DOHH2 (cell line): ENCODE measurements around the gene TMEM164.

Experiments used
- H3F3A ChIP-seq: fragments of 200-600 bp; sonication (generic), shearing (Covaris generic); 2 replicates; pipeline ENCODE4 v1.6.0; 2016; ENCODE audit warnings: antibody characterized with exemption, mild to moderate bottlenecking; ENCODE audit not compliant: control insufficient read depth, insufficient read depth
- H3K27ac ChIP-seq: fragments of 200-600 bp; sonication (generic); 2 replicates; pipeline ENCODE4 v1.5.1; 2014; ENCODE audit warnings: low read depth, mild to moderate bottlenecking, low read length, moderate library complexity
- H3K27me3 ChIP-seq: fragments of 200-600 bp; sonication (generic); 2 replicates; pipeline ENCODE4 v1.6.1; 2014; ENCODE audit warnings: mild to moderate bottlenecking, low read length, mixed read lengths; ENCODE audit not compliant: control insufficient read depth
- H3K36me3 ChIP-seq: fragments of 200-600 bp; sonication (generic); 2 replicates; pipeline ENCODE4 v1.6.1; 2014; ENCODE audit warnings: mild to moderate bottlenecking, low read length, moderate library complexity, mixed read lengths; ENCODE audit not compliant: control insufficient read depth
- H3K4me1 ChIP-seq: fragments of 200-600 bp; sonication (generic); 2 replicates; pipeline ENCODE4 v1.6.1; 2014; ENCODE audit warnings: mild to moderate bottlenecking, low read length, mixed read lengths; ENCODE audit not compliant: control insufficient read depth
- H3K4me2 ChIP-seq: fragments of 200-600 bp; sonication (generic); 2 replicates; pipeline ENCODE4 v1.6.0; 2014; ENCODE audit warnings: mild to moderate bottlenecking, low read length, moderate library complexity
- H3K4me3 ChIP-seq: fragments of 200-600 bp; sonication (generic); 2 replicates; pipeline ENCODE4 v1.5.1; 2014; ENCODE audit warnings: mild to moderate bottlenecking, low read length, mixed read lengths
- H3K79me2 ChIP-seq: fragments of 200-600 bp; sonication (generic); 2 replicates; pipeline ENCODE4 v1.6.1; 2014; ENCODE audit warnings: mild to moderate bottlenecking, low read length, mixed read lengths; ENCODE audit not compliant: control insufficient read depth
- H3K9me2 ChIP-seq: fragments of 200-600 bp; sonication (generic); replicated peaks from 2 replicates; pipeline ENCODE4 v1.6.1; 2014; ENCODE audit warnings: mild to moderate bottlenecking, low read length, mixed read lengths; ENCODE audit not compliant: control insufficient read depth
- H3K9me3 ChIP-seq: fragments of 200-600 bp; sonication (generic); 2 replicates; pipeline ENCODE4 v1.6.1; 2014; ENCODE audit warnings: antibody characterized with exemption, low read length, mixed read lengths; ENCODE audit not compliant: control insufficient read depth, insufficient read depth
- H4K20me1 ChIP-seq: fragments of 200-600 bp; sonication (generic); 2 replicates; pipeline ENCODE4 v1.6.0; 2014; ENCODE audit warnings: low read depth, mild to moderate bottlenecking, antibody characterized with exemption, low read length, moderate library complexity; ENCODE audit not compliant: control insufficient read depth, insufficient read depth
- EZH2phosphoT487 ChIP-seq: fragments of 200-600 bp; sonication (generic); IDR thresholded peaks from 2 replicates; pipeline ENCODE4 v1.6.1; 2017; ENCODE audit warnings: borderline replicate concordance, mild to moderate bottlenecking, antibody characterized with exemption, low read length, moderate library complexity, mixed read lengths
- TF ChIP-seq, protein P1 (sequence below): fragments of 200-600 bp; sonication (generic); IDR thresholded peaks from one replicate; pipeline ENCODE4 v1.5.1; 2014; ENCODE audit warnings: antibody characterized with exemption, mild to moderate bottlenecking, low read depth, low read length; ENCODE audit not compliant: poor library complexity, severe bottlenecking

The TMEM164 gene

DNA sequence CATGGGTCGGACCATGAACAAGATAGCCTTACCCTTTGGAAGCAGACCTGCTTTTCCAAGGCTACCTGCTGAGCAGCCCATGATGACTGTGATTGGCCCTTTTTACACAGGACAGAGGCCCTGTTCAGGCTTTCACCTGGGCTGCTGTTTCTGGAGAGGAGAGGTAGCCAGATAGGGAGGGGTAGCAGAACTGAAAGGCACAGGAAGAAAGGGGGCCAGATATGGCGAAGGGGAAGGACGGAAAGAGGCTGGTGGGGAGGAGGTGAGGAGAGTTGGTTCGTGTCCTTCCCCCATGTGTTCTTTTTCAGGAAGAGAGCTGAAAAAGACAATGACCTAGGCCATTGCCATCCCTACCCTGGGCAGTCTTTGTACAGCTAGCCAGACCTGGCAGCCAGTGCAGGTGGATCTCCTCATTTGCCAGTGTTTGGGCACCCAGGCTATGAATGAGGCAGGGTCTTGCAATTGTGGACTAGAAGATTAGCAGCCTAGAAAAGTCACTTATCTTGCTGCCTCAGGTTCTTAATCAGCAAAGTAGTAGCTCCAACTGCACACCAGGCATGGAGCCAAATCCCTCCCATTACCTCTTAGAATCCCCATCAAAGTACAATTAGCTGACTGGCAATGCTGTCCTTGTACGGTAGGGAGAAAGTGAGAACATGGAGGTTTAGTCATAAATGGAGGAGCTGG lies 175.4 kb downstream of the TMEM164 start:
- Histone ChIP-seq H3K4me3 (no peak overlapping the region), H3K9me3 (no peaks in the 10 kb centered on the region), H4K20me1 (no peaks in the 10 kb centered on the region), H3K27me3 (no peaks in the 10 kb centered on the region), H3K9me2 (no peaks in the 10 kb centered on the region), H3K4me1 (no peaks in the 10 kb centered on the region), H3K27ac (no peak overlapping the region), H3K36me3 (no peaks in the 10 kb centered on the region), H3F3A (no peaks in the 10 kb centered on the region), H3K79me2 (no peaks in the 10 kb centered on the region), H3K4me2 (no peak overlapping the region)
- TF ChIP-seq, protein P1, sequence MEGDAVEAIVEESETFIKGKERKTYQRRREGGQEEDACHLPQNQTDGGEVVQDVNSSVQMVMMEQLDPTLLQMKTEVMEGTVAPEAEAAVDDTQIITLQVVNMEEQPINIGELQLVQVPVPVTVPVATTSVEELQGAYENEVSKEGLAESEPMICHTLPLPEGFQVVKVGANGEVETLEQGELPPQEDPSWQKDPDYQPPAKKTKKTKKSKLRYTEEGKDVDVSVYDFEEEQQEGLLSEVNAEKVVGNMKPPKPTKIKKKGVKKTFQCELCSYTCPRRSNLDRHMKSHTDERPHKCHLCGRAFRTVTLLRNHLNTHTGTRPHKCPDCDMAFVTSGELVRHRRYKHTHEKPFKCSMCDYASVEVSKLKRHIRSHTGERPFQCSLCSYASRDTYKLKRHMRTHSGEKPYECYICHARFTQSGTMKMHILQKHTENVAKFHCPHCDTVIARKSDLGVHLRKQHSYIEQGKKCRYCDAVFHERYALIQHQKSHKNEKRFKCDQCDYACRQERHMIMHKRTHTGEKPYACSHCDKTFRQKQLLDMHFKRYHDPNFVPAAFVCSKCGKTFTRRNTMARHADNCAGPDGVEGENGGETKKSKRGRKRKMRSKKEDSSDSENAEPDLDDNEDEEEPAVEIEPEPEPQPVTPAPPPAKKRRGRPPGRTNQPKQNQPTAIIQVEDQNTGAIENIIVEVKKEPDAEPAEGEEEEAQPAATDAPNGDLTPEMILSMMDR = no peak
- TF ChIP-seq EZH2phosphoT487 = no peak

DNA sequence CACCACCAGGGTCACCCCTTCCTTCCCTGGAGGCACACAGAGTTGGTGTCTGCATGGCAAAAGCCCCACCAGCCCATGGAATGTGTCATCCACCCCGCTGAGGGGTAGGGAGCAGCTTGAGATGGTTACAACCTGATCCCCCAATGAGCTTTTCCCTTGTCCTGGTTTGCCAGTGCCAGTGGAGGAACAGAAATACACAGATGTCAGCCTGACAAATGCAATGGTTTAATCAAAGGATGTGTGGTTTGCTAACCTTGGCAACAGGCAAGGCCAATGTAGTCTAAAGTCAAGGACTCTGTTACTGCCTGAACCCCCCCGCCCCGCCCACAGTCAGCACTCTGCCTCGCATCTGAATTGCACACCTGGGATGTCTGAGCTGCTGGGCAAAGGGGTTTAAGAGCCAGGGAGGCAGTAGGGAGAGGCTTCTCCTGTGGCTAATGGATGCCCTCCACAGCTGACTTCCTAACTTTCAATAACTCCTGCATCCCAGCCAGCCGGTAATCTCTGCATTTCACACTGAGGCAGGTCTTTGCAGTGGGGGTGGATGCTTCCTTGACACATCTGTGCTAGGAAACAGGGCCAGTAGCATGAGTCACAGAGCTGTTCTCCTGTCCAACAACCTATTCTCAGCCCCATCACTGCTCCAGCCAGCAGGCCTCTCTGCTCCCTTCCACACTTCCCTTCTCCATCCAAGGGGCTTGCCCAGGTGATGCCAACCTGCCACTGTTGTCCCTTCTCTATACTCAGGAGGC lies 177.4 kb downstream of the TMEM164 start:
- H3K4me3 ChIP-seq = no peak overlapping the region
- H3K79me2 ChIP-seq = no peaks in the 10 kb centered on the region
- H3F3A ChIP-seq = no peaks in the 10 kb centered on the region
- H3K4me1 ChIP-seq = no peaks in the 10 kb centered on the region
- no peak overlapping the region for H3K4me2 ChIP-seq
- TF ChIP-seq, protein P1 = no peak
- no peak for TF ChIP-seq EZH2phosphoT487
- H3K9me3 ChIP-seq = no peaks in the 10 kb centered on the region
- no peak overlapping the region for H3K27ac ChIP-seq
- no peaks in the 10 kb centered on the region for H4K20me1 ChIP-seq
- no peaks in the 10 kb centered on the region for H3K9me2 ChIP-seq
- H3K36me3 ChIP-seq = no peaks in the 10 kb centered on the region
- H3K27me3 ChIP-seq = no peaks in the 10 kb centered on the region

DNA sequence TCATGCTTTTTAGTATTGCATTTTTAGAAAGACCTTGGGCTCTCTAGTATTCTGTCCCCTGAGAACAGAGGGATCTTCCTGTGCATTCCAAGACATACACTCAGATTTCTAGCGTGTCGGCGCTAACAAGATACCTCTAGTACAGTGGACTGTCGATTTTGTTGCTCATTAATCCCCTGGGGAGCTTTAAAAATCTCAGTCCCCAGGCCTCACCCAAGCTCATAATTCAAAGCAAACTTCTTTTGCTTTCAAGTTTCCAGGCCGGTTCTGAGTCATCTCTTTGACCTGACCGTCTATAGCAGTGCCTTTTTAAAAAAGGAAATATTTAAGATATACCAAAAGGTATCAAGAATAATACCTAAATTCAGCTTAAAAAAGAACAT lies 178.0 kb downstream of the TMEM164 start:
- H3K27ac ChIP-seq = no peak overlapping the region
- TF ChIP-seq EZH2phosphoT487 = no peak
- TF ChIP-seq, protein P1 = no peak
- no peaks in the 10 kb centered on the region for H3K4me1 ChIP-seq
- no peaks in the 10 kb centered on the region for H3K9me3 ChIP-seq
- no peaks in the 10 kb centered on the region for H3K27me3 ChIP-seq
- no peaks in the 10 kb centered on the region for H3K79me2 ChIP-seq
- H3K4me3 ChIP-seq = no peak overlapping the region
- no peaks in the 10 kb centered on the region for H3K36me3 ChIP-seq
- H4K20me1 ChIP-seq = no peaks in the 10 kb centered on the region
- no peaks in the 10 kb centered on the region for H3K9me2 ChIP-seq
- no peak overlapping the region for H3K4me2 ChIP-seq
- H3F3A ChIP-seq = no peaks in the 10 kb centered on the region
